ENCODE results near the gene NRP2. TPM values are rescaled to one million over a fixed set of nuclear protein-coding genes. Genes with fewer than 3 reads are reported as not detected.
A peak's percentile ranks its signal among the peaks of the same experiment; 100 is the strongest.

The NRP2 gene
- total RNA-seq, 1 donor from 2014 or later: 90.3 TPM

DNA sequence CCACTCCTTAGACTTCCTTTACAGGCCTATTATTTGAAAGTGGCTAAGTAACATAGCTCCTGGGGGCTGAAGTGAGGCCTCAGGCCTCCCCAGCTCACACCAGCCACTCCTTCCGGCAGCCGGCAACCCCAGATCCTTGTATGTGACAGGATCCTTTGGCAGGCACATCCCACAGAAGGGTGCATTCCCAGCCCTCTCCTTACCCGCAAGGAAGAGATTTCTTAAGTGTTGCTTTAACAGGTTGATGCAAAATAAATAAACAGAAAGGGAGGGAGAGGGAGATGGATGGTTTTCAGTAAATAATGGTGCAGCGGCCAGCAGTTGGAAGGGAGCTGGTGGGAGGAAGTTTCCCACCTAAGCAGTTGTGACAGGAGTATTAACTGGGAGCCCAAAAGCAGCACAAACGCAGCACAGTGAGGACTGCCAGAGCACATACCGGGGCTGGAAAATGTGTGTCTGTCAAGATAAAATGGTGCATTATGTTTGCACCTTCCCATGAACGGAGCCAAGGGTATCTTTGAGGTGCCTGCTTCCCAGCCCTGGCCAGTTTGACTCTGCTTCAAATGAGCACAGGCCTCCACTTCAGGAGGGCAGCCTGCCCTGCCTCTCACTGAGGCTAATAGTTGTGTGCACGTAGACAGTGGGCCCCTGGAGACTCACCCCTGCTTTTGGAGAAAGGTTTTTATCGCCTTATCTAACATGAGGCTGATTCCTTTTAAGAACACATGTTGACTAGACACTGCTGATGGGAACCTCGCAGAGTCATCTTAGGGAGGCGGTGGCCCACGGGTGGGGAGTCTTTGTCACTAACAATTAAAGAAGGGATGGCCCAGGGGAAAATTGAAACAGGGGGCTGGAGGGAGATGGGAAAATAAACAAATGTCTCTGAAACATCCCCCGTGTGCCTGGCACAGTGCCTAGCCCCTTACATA, 32.8 kb downstream of the NRP2 start:
- no peak for TF ChIP-seq CTCF (conservative IDR thresholded peaks at IDR 0.05)
- Mint-ChIP-seq H3K27ac (ENCODE audit: unreplicated experiment) (peak overlapping the region; percentile 64), H3K4me3 (peak overlapping the region; percentile 17), H3K9me3 (no peaks in the 10 kb centered on the region), H3K4me1 (peaks cover 75% of the 10 kb centered on the region), H3K27me3 (ENCODE audit: low read depth) (no peaks in the 10 kb centered on the region), H3K36me3 (ENCODE audit: low read depth) (peaks cover 19% of the 10 kb centered on the region)
- no peak for DNase-seq (ENCODE audit: low read depth, low spot score)

GRCh38 chr2:205715831-205716525, 33.7 kb downstream of the NRP2 start:
- Mint-ChIP-seq H3K27ac (ENCODE audit: unreplicated experiment) (no peak overlapping the region), H3K4me1 (peaks cover 84% of the 10 kb centered on the region), H3K4me3 (peak overlapping the region; percentile 17), H3K36me3 (ENCODE audit: low read depth) (peaks cover 19% of the 10 kb centered on the region), H3K27me3 (ENCODE audit: low read depth) (no peaks in the 10 kb centered on the region), H3K9me3 (no peaks in the 10 kb centered on the region)
- DNase-seq (ENCODE audit: low read depth, low spot score): no peak
- peak; percentile 28 for TF ChIP-seq CTCF (conservative IDR thresholded peaks at IDR 0.05)

GRCh38 chr2:205717175-205717846, 35.0 kb downstream of the NRP2 start:
- H3K27ac Mint-ChIP-seq (ENCODE audit: unreplicated experiment): no peak overlapping the region
- peak overlapping the region; percentile 2 for H3K4me3 Mint-ChIP-seq

DNA sequence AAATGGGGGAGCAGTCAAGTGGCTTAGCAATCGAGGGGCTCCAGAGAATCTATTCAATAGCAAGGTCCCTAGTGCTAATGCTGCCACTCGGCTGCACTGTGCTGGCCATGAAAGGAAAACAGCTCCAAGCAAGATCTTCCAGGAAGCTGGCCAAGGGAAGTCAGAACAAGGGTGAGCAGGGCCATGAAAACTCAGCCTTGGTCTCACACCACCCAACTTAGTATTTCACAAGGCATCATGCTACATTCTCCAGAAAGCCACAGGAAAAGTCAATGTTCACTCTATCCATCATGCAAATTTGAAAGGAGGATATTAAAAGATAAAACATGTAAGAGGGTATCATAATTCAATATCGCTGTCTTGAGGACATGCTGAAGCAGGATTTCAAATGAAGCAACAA, 35.7 kb downstream of the NRP2 start:
- TF ChIP-seq CTCF (conservative IDR thresholded peaks at IDR 0.05): no peak
- DNase-seq (ENCODE audit: low read depth, low spot score): no peak
- peaks cover 93% of the 10 kb centered on the region for H3K4me1 Mint-ChIP-seq
- peak overlapping the region; percentile 64 for H3K4me3 Mint-ChIP-seq
- H3K36me3 Mint-ChIP-seq (ENCODE audit: low read depth): peaks cover 19% of the 10 kb centered on the region
- no peak overlapping the region for H3K27ac Mint-ChIP-seq (ENCODE audit: unreplicated experiment)
- H3K27me3 Mint-ChIP-seq (ENCODE audit: low read depth): peaks cover 4% of the 10 kb centered on the region
- no peaks in the 10 kb centered on the region for H3K9me3 Mint-ChIP-seq

More at GRCh38 chr2:205717175-205717846, 35.0 kb downstream of the NRP2 start:
- Mint-ChIP-seq H3K9me3 (no peaks in the 10 kb centered on the region), H3K4me1 (peaks cover 91% of the 10 kb centered on the region), H3K36me3 (ENCODE audit: low read depth) (peaks cover 19% of the 10 kb centered on the region), H3K27me3 (ENCODE audit: low read depth) (peaks cover 4% of the 10 kb centered on the region)
- no peak for DNase-seq (ENCODE audit: low read depth, low spot score)
- TF ChIP-seq CTCF (conservative IDR thresholded peaks at IDR 0.05): no peak

- Mint-ChIP-seq H3K27me3 (ENCODE audit: low read depth) (peaks cover 4% of the 10 kb centered on the region), H3K27ac (ENCODE audit: unreplicated experiment) (no peak overlapping the region), H3K4me1 (peaks cover 86% of the 10 kb centered on the region), H3K36me3 (ENCODE audit: low read depth) (peaks cover 26% of the 10 kb centered on the region), H3K4me3 (peak overlapping the region; percentile 66), H3K9me3 (no peaks in the 10 kb centered on the region)
- no peak for DNase-seq (ENCODE audit: low read depth, low spot score)
- TF ChIP-seq CTCF (conservative IDR thresholded peaks at IDR 0.05): no peak
Measured at GRCh38 chr2:205719847-205720246, 37.5 kb downstream of the NRP2 start.

All from neural crest cell (in vitro differentiated cells).